ENCODE data around the gene BCL2.

Gene BCL2

DNA sequence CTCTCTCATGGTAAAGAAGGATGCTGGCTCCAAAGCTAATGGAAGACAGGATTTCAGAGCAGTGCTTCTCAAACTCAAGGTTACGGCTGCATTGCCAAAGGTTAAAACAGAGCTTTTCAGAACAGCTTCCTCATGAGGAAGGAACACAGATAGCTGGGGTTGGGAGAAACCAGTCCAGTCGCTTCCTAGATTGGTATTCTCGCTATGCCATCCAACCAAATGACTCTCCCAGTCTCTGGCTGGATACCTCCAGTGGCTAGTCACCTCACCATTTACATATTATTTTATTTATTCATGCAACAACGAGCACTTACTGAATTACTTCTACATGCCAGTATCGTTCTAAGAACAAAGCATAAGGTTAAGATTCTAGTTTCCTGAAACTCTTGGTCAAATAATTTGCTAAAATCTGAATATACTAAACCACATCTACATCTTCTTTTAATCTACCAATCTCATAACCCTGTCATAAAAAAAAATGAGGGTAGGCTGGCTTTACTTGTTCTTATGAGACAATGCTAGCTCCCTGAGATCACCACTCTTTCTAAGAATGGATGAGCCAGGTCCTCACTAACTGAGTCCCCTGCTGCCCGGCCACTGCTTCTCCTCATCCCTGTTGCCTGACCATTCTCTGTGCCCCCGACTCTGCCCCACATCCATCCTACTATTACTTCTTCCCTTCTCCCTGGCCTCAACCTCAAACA is 27.1 kb upstream of the BCL2 start:
- Histone ChIP-seq H3K27ac (ENCODE audit: low read length) (no peak overlapping the region), H3K4me1 (ENCODE audit: insufficient read depth, low read length) (no peaks in the 10 kb centered on the region), H3K4me3 (ENCODE audit: low read depth in 1 of 2, low read length in 2 of 2) (no peak overlapping the region), H3K9me3 (ENCODE audit: insufficient read depth, low read length, severe bottlenecking) (no peaks in the 10 kb centered on the region), H4K20me1 (ENCODE audit: insufficient read depth, low read length) (no peaks in the 10 kb centered on the region; the same call in 1 of the 2 replicates), H3K79me2 (ENCODE audit: insufficient read depth, low read length) (no peaks in the 10 kb centered on the region), H3K4me2 (ENCODE audit: insufficient read depth, low read length) (no peak overlapping the region), H2AFZ (ENCODE audit: low read depth, low read length) (no peak overlapping the region), H3K9ac (ENCODE audit: low read depth, low read length) (no peak overlapping the region), H3K36me3 (ENCODE audit: insufficient read depth, low read length) (peaks cover 81% of the 10 kb centered on the region), H3K27me3 (ENCODE audit: insufficient read depth, low read length, poor library complexity) (no peaks in the 10 kb centered on the region)
- no peak for ATAC-seq (ENCODE audit: insufficient read depth, low read depth)
- no peak for DNase-seq
- TF ChIP-seq, protein P1, sequence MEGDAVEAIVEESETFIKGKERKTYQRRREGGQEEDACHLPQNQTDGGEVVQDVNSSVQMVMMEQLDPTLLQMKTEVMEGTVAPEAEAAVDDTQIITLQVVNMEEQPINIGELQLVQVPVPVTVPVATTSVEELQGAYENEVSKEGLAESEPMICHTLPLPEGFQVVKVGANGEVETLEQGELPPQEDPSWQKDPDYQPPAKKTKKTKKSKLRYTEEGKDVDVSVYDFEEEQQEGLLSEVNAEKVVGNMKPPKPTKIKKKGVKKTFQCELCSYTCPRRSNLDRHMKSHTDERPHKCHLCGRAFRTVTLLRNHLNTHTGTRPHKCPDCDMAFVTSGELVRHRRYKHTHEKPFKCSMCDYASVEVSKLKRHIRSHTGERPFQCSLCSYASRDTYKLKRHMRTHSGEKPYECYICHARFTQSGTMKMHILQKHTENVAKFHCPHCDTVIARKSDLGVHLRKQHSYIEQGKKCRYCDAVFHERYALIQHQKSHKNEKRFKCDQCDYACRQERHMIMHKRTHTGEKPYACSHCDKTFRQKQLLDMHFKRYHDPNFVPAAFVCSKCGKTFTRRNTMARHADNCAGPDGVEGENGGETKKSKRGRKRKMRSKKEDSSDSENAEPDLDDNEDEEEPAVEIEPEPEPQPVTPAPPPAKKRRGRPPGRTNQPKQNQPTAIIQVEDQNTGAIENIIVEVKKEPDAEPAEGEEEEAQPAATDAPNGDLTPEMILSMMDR (IDR thresholded peaks at IDR 0.05; ENCODE audit: borderline replicate concordance, extremely low read depth, low read length, poor library complexity, severe bottlenecking): no peak
- TF ChIP-seq EZH2 (IDR thresholded peaks at IDR 0.05; ENCODE audit: borderline replicate concordance, low read depth, low read length, severe bottlenecking): no peak

DNA sequence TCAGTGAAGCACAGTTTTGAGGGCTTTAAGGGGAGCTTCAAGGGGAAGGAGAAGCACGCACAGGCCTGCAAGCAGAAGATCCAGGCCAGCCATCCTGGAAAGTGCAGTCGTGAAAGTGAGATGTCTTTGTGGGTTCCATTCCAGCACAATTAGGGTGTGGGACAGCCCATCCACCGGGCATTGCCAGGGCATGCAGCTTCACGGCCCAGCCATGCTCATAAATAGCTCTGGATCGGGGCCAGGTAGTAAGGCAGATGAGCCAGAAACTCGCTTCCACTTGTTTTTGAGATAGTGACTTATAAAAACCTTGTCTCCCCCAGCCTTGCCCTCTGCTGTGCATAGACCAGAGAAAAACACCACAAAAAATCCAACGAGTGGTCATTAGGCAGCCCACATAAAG is 26.5 kb upstream of the BCL2 start:
- no peaks in the 10 kb centered on the region for H3K9me3 ChIP-seq (ENCODE audit: insufficient read depth, low read length, severe bottlenecking)
- H3K4me3 ChIP-seq (ENCODE audit: low read depth in 1 of 2, low read length in 2 of 2): no peak overlapping the region
- DNase-seq (no peak), ATAC-seq (ENCODE audit: insufficient read depth, low read depth) (no peak)
- H3K4me1 ChIP-seq (ENCODE audit: insufficient read depth, low read length): no peaks in the 10 kb centered on the region
- no peak overlapping the region for H3K9ac ChIP-seq (ENCODE audit: low read depth, low read length)
- H4K20me1 ChIP-seq (ENCODE audit: insufficient read depth, low read length): no peaks in the 10 kb centered on the region; the same call in 1 of the 2 replicates
- H3K27me3 ChIP-seq (ENCODE audit: insufficient read depth, low read length, poor library complexity): no peaks in the 10 kb centered on the region
- H3K4me2 ChIP-seq (ENCODE audit: insufficient read depth, low read length): no peak overlapping the region
- H2AFZ ChIP-seq (ENCODE audit: low read depth, low read length): no peak overlapping the region
- no peaks in the 10 kb centered on the region for H3K79me2 ChIP-seq (ENCODE audit: insufficient read depth, low read length)
- no peak overlapping the region for H3K27ac ChIP-seq (ENCODE audit: low read length)
- H3K36me3 ChIP-seq (ENCODE audit: insufficient read depth, low read length): peaks cover 80% of the 10 kb centered on the region
- TF ChIP-seq, protein P1 (IDR thresholded peaks at IDR 0.05; ENCODE audit: borderline replicate concordance, extremely low read depth, low read length, poor library complexity, severe bottlenecking): no peak
- no peak for TF ChIP-seq EZH2 (IDR thresholded peaks at IDR 0.05; ENCODE audit: borderline replicate concordance, low read depth, low read length, severe bottlenecking)

GRCh38 chr18:63344918-63345317 is 25.3 kb upstream of the BCL2 start:
- Histone ChIP-seq H3K27ac (ENCODE audit: low read length) (no peak overlapping the region), H3K27me3 (ENCODE audit: insufficient read depth, low read length, poor library complexity) (no peaks in the 10 kb centered on the region), H3K79me2 (ENCODE audit: insufficient read depth, low read length) (no peaks in the 10 kb centered on the region), H2AFZ (ENCODE audit: low read depth, low read length) (no peak overlapping the region), H3K36me3 (ENCODE audit: insufficient read depth, low read length) (peaks cover 77% of the 10 kb centered on the region), H3K4me2 (ENCODE audit: insufficient read depth, low read length) (no peak overlapping the region), H3K4me1 (ENCODE audit: insufficient read depth, low read length) (no peaks in the 10 kb centered on the region), H3K4me3 (ENCODE audit: low read depth in 1 of 2, low read length in 2 of 2) (no peak overlapping the region), H4K20me1 (ENCODE audit: insufficient read depth, low read length) (no peaks in the 10 kb centered on the region; the same call in 1 of the 2 replicates), H3K9me3 (ENCODE audit: insufficient read depth, low read length, severe bottlenecking) (no peaks in the 10 kb centered on the region), H3K9ac (ENCODE audit: low read depth, low read length) (no peak overlapping the region)
- ATAC-seq (ENCODE audit: insufficient read depth, low read depth) (no peak), DNase-seq (no peak)
- TF ChIP-seq EZH2 (IDR thresholded peaks at IDR 0.05; ENCODE audit: borderline replicate concordance, low read depth, low read length, severe bottlenecking): no peak
- TF ChIP-seq, protein P1 (IDR thresholded peaks at IDR 0.05; ENCODE audit: borderline replicate concordance, extremely low read depth, low read length, poor library complexity, severe bottlenecking): no peak
